NCI-H2227 (cell line): ENCODE data around the gene ZNF837.

ENCODE experiments used
- DNase-seq: peaks from one replicate; lab custom pipeline; 2025; ENCODE audit not compliant: unreplicated experiment; lab: John Stamatoyannopoulos, UW

ZNF837 gene

DNA sequence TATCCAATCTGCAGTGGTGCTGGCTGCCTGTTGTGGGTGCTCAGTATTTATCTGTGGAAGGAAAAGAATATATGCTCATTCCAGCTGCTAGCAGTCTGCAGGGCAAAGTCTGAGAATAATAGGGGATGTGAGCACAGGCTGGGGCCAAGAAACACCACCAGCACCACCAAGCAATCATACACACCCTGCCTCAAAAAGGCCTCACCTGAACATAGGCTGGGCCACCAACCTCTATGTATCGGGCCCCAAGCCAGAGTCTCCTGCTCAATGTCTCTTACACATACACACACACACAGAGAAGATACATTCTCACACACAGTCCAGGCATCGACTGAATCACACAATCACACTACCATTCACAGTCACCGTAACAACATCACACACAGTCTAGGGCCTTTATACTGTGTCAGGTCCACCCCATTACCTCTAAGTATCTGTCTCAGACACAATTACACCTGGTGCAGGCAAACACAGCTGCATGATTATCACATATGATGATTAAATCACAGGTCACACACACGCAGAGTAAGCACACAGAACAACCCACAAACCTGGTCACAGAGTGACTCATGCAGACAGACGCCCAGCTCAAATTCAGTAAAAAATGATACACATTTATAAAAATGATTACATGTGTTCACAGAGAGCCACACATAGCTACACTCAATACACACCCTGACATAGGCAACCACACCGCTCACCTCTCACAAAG lies 55.4 kb downstream of the ZNF837 start:
- DNase-seq = no peak

DNA sequence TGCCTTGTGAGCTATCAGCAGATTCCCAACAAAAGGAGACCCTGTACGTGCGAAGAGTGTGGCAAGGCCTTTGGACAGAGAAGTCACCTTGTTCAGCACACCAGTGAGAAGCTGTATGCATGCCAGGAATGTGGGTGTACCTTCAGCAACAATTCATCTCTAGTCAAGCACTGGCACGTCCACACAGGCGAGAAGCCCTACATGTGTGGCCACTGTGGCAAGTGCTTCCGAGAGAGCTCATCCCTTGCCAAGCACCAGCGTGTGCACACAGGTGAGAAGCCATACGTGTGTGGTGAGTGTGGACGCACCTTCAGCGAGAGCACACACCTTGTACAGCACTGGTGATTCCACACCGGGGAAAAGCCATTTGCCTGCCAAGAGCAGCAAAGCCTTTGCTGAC lies 61.6 kb downstream of the ZNF837 start:
- DNase-seq = no peak

DNA sequence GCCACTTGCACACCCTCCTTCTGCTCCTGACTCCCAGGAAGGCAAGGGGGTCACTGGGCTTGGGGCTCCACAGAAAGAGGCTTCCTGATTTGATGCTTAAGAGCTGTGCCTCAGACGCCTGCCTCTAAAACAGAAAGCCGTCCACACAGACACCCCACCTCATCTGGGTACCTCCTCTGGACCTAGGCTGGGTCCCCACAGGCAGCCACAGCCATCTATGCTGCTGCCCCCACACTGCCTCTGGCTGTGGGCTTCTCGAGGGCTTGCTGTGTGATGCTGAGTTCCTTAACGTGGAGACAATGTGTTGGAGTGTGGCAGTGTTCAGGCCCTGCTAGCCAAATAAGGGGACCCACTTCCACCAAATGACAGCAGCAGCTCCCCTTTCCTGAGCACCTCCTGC lies 62.5 kb downstream of the ZNF837 start:
- no peak for DNase-seq
